ENCODE measurements around the gene KRTAP22-2.

KRTAP22-2 gene

DNA sequence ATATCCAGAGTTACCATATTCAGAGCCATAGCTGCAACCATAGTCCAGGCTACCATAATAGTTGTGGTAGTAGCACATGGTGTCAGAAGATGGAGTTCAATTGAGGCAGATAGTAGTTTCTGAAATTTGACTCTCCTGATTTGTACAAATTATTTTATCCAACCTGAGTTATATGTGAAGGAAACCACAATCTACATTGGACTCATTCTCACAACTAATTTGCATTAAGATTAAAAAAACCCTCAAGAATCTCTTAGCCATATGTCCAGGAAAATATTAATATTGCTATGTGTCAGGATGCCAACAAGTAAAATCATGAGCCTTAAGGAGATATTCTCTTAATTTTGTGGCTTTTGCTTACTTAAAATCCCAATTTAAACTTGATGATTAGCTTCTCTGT lies at the start of gene KRTAP22-2:
Gene KRTAP22-2, minus strand, starts transcription at position 101 of the 400 bp plus-strand sequence.
- TF ChIP-seq, protein P1, sequence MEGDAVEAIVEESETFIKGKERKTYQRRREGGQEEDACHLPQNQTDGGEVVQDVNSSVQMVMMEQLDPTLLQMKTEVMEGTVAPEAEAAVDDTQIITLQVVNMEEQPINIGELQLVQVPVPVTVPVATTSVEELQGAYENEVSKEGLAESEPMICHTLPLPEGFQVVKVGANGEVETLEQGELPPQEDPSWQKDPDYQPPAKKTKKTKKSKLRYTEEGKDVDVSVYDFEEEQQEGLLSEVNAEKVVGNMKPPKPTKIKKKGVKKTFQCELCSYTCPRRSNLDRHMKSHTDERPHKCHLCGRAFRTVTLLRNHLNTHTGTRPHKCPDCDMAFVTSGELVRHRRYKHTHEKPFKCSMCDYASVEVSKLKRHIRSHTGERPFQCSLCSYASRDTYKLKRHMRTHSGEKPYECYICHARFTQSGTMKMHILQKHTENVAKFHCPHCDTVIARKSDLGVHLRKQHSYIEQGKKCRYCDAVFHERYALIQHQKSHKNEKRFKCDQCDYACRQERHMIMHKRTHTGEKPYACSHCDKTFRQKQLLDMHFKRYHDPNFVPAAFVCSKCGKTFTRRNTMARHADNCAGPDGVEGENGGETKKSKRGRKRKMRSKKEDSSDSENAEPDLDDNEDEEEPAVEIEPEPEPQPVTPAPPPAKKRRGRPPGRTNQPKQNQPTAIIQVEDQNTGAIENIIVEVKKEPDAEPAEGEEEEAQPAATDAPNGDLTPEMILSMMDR (IDR thresholded peaks at IDR 0.05; ENCODE audit: control insufficient read depth, insufficient read depth, low read depth, low read length, missing control alignments), result no peak
- DNase-seq (ENCODE audit: low read depth), result no peak
- H3K4me3 ChIP-seq (ENCODE audit: control insufficient read depth, low read depth, low read length), result no peak within 1 kb of the TSS

DNA sequence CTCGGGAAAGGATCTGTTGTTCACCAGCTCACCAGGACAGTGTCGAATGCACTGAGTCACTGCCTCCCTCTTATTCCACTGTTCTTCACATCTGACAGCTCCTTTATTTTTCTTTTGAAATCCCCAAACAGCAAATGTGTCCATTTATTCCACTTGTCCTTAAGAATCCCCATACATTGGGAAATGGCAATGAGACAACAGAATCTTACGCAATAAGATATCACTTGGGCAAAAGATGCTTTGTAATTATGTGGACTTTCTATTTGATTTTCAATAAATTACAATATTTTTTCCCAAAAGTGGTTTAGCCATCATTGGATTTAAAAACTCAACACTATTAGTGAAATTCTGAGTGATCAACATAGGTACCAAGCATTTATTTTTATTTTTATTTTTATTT lies 48.5 kb upstream of the KRTAP22-2 start:
- TF ChIP-seq, protein P1 (IDR thresholded peaks at IDR 0.05; ENCODE audit: control insufficient read depth, insufficient read depth, low read depth, low read length, missing control alignments), result no peak
- no peak for DNase-seq (ENCODE audit: low read depth)
- H3K4me3 ChIP-seq (ENCODE audit: control insufficient read depth, low read depth, low read length), result no peak overlapping the region

DNA sequence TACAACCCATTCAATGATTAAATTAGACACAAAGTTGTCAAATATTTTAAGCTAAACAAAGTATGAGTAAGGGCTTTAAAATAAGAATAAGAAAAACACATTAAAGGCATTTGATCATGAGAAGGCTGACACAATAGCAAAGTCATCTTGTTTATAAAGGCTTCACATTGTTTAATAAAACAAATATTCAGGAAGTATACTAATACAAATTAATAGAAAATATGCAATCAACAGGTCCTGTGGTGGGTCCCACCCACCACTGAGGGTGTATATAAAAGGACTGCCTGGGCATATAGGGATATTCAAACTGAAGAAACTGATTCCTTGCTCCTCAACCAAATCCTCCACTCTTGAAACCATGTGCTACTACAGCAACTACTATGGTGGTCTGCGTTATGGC lies 44.7 kb upstream of the KRTAP22-2 start, which contains the start of gene KRTAP20-2:
Gene KRTAP20-2, plus strand, starts transcription at position 301 of the 400 bp plus-strand sequence. Its CDS starts 58 bp downstream, at position 359.
- no peak for DNase-seq (ENCODE audit: low read depth)
- no peak within 1 kb of the TSS for H3K4me3 ChIP-seq (ENCODE audit: control insufficient read depth, low read depth, low read length)
- TF ChIP-seq, protein P1 (IDR thresholded peaks at IDR 0.05; ENCODE audit: control insufficient read depth, insufficient read depth, low read depth, low read length, missing control alignments), result no peak

DNA sequence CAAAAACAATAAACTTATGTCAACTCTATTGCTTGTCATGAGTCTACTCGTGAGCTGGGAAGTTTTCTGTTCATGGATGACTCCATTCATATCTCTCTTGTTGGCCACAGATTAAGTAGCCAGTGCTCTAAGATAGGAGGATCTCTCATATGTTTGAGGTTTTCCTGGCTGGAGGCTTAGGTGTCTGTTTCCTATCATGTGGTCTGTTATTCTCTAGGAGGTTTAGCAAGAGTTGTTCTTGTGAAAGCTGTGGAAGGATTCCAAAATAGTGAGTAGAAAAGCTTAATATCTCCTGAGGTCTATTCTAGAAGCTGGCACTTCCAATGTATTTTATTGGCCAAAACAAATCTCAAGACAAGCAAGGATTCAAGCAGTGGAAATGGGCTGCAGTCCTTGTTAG lies 39.0 kb upstream of the KRTAP22-2 start:
- TF ChIP-seq, protein P1 (IDR thresholded peaks at IDR 0.05; ENCODE audit: control insufficient read depth, insufficient read depth, low read depth, low read length, missing control alignments), result no peak
- no peak for DNase-seq (ENCODE audit: low read depth)
- H3K4me3 ChIP-seq (ENCODE audit: control insufficient read depth, low read depth, low read length), result no peak overlapping the region

DNA sequence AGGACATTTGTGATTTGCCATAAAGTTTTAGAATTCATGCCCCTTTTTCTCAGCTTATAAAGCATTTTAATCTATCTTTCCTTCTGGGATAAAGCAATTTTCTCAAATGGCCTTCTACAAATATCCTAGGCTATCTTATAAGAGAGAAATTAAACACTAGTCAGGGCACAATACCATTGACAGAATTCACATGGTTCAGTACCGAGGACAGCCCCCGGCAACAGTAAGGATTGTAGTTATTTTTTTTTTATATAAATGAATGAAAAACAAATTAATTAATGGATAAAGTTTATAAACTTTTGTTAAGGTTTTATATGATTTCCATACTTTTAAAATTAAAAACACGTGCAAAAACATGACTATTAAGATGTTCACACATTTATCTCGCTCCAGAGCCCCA lies 37.9 kb upstream of the KRTAP22-2 start:
- no peak for DNase-seq (ENCODE audit: low read depth)
- no peak overlapping the region for H3K4me3 ChIP-seq (ENCODE audit: control insufficient read depth, low read depth, low read length)
- TF ChIP-seq, protein P1 (IDR thresholded peaks at IDR 0.05; ENCODE audit: control insufficient read depth, insufficient read depth, low read depth, low read length, missing control alignments), result no peak

DNA sequence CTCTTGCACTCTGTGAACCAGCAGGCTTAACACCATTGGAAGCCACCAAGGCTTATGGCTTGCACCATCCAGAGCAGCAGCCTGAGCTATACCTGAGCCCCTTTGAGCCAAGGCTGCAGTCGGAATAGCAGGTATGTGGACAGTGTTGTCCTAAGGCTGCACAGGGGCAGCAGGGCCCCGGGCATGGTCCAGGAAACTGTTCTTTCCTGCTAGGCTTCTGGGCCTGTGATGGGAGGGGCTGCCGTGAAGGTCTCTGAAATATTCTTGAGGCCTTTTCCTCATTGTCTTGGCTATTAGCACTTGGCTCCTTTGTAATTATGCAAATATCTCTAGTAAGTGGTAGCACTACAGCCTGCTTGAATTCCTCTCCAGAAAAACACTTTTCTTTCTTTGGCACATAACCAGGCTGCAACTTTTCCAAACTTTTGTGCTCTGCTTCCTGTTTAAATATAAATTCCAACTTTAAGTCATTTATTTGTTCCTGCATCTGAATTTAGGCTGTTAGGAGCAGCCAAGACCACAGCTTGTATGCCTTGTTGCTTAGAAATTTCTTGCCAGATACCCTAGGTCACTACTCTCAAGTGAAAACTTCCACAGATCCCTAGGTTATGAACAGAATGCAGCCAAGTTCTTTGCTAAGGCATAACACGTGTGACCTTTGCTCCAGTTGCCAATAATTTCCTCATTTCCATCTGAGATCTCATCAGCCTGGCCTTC lies 35.4 kb upstream of the KRTAP22-2 start:
- no peak for DNase-seq (ENCODE audit: low read depth)
- no peak overlapping the region for H3K4me3 ChIP-seq (ENCODE audit: control insufficient read depth, low read depth, low read length)
- TF ChIP-seq, protein P1 (IDR thresholded peaks at IDR 0.05; ENCODE audit: control insufficient read depth, insufficient read depth, low read depth, low read length, missing control alignments), result no peak

All from AG09309 (cell line).